Forelimb muscle (tissue), 1 donor: ENCODE data around the gene RPS6KC1. TPM values are rescaled to one million over a fixed set of nuclear protein-coding genes. Genes with fewer than 3 reads are reported as not detected.
"Not testable (repeated sequence)": the region's sequence is repeated elsewhere in the genome, so short reads cannot be mapped to it uniquely, and the experiment has no call there.

Experiments used
- DNase-seq: peaks from one replicate; pipeline ENCODE4 v3.0.0-alpha.2; 2013; ENCODE audit warnings: low read depth
- polyA plus RNA-seq: library from polyadenylated mRNA; unstranded; fragments of 120-200 nt; gene quantifications from one replicate; pipeline ENCODE4 v1.2.1, GENCODE V29; 2013; ENCODE audit not compliant: insufficient read length

RPS6KC1 gene
- polyA plus RNA-seq, 1 donor = 17.2 TPM

- DNase-seq = no peak
These were observed 3.9 kb downstream of the RPS6KC1 start for GRCh38 chr1:213054733-213055591.

- DNase-seq = no peak
These were observed 4.7 kb downstream of the RPS6KC1 start for GRCh38 chr1:213055767-213056166.

- no peak for DNase-seq
These were observed 6.4 kb downstream of the RPS6KC1 start for GRCh38 chr1:213057264-213058059.

DNA sequence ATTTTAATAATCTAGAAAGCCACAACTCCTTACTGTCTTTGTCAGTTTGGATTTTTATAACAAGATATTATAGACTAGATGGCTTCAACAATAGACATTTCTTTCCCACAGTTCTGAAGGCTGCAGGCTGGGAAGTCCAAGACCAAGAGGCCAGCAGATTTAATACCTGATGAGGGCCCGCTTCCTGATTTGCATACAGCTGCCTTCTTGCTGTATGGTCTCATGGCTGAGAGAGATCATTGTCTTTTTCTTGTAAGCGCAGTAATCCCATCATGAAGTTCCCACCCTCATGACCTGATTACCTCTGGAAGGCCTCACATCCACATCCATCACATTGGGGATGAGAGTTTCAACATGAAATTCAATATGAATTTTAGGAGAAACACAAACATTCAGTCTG is 9.8 kb downstream of the RPS6KC1 start:
- DNase-seq = no peak

DNA sequence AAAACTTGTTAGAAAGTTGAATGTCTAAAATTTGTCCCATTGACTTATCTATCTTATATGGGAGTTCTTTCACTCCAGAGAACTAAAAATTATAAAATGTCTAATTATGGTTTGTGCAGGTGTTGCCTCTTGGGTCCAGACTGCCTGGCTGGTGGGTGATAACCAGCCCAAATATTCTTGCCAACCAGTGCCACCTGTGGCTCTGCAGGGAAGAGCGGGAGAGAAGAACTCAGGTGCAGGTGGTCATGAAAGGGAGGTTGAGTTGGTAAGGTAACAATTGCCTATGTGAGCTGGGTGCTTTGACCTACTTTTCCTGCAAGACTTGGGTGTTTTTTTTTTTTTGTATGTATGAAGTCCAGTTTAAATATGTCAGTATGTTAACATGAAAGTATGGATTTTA is 10.2 kb downstream of the RPS6KC1 start:
- no peak for DNase-seq

DNA sequence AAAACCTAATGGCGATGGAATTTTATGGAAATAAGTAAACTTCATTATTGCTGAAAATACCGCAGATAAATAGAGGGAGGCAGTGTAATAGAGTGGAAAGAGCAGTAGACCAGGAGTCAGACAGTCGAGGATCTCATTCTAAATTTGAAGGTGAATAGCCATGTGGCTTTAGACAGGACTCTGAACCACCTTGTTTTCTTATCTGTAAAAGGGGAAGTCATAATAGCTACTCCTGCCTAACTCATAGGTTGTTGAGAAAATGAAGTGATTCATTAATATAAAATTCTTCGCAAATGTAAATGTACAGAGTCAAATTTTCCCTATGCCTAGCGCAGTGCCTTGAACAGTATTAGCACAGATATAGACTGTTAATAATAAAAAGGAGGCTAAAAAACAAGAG is 14.8 kb downstream of the RPS6KC1 start:
- DNase-seq = no peak

GRCh38 chr1:213066363-213066762 is 15.3 kb downstream of the RPS6KC1 start:
- DNase-seq = no peak

DNA sequence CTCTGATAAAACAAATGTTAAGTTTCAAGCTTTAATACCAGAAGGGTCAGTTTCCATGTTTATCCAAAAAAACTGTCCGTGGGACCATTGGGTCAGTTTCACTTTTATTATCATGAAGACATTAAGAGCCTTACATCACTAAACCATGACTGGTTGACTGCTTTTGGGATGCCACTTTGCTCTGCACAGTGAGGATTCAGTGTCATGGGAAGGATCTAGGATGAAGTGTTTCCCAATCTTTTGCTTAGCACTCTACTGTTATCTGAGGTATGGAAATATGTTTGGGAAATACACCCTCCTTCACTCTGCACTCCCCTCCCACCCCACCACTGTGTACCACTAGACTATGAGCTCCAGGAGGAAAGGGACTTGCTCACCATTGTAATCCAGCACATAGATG is 16.3 kb downstream of the RPS6KC1 start:
- DNase-seq = no peak

- DNase-seq = peak; percentile 29
These were observed 19.4 kb downstream of the RPS6KC1 start for GRCh38 chr1:213070406-213070805.

- DNase-seq = no peak
These were observed 24.7 kb downstream of the RPS6KC1 start for GRCh38 chr1:213075725-213076124.

GRCh38 chr1:213082420-213083111 is 31.5 kb downstream of the RPS6KC1 start:
- no peak for DNase-seq

GRCh38 chr1:213083112-213083445 is 32.0 kb downstream of the RPS6KC1 start:
- DNase-seq = no peak

- DNase-seq = no peak
These were observed 36.9 kb downstream of the RPS6KC1 start for GRCh38 chr1:213087911-213088310.

GRCh38 chr1:213089924-213090677 is 39.1 kb downstream of the RPS6KC1 start:
- DNase-seq = no peak

GRCh38 chr1:213094446-213094845 is 43.4 kb downstream of the RPS6KC1 start:
- no peak for DNase-seq

GRCh38 chr1:213095467-213095866 is 44.4 kb downstream of the RPS6KC1 start:
- no peak for DNase-seq

- DNase-seq = no peak
These were observed 48.8 kb downstream of the RPS6KC1 start for GRCh38 chr1:213099682-213100399.

DNA sequence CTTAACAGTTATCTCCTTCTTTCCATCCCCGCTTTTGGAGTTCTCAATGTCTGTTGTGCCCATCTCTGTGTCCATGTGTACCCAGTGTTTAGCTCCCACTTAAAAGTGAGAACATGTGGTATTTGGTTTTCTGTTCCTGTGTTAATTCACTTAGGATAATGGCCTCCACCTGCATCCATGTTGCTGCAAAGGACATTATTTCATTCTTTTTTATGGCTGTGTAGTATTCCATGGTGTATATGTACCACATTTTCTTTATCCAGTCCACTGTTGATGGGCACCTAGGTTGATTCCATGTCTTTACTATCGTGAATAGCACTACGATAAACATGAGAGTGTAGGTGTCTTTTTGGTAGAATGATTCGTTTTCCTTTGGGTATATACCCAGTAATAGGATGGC is 49.5 kb downstream of the RPS6KC1 start:
- DNase-seq = not testable (repeated sequence)

- no peak for DNase-seq
These were observed 52.6 kb downstream of the RPS6KC1 start for GRCh38 chr1:213103377-213104306.

- DNase-seq = no peak
These were observed 53.6 kb downstream of the RPS6KC1 start for GRCh38 chr1:213104604-213105003.
